Thyroid gland (tissue), 4 donors: ENCODE data around the gene RC3H2.

Experiments used
- POLR2A ChIP-seq, 2 donors: fragments of 450-650 bp; IDR thresholded peaks; one replicate each; pipeline ENCODE4 v1.6.1; 2017; ENCODE audit warnings: antibody characterized with exemption in 2 of 2, mild to moderate bottlenecking in 2 of 2, moderate library complexity in 1 of 2
- TF ChIP-seq, protein P1 (sequence below), 6 experiments: fragments of 200-600 bp in 3 of 6; fragments of 450-650 bp in 3 of 6; sonication (generic) in 3 of 6; IDR thresholded peaks; one replicate each; pipeline ENCODE4 v1.5.1; 2016 to 2019; ENCODE audit warnings: antibody characterized with exemption in 6 of 6, mild to moderate bottlenecking in 2 of 6, inconsistent platforms in 1 of 6, moderate library complexity in 1 of 6

GRCh38 chr9:122860319-122861142 lies 44.6 kb downstream of the RC3H2 start:
- TF ChIP-seq, protein P1, sequence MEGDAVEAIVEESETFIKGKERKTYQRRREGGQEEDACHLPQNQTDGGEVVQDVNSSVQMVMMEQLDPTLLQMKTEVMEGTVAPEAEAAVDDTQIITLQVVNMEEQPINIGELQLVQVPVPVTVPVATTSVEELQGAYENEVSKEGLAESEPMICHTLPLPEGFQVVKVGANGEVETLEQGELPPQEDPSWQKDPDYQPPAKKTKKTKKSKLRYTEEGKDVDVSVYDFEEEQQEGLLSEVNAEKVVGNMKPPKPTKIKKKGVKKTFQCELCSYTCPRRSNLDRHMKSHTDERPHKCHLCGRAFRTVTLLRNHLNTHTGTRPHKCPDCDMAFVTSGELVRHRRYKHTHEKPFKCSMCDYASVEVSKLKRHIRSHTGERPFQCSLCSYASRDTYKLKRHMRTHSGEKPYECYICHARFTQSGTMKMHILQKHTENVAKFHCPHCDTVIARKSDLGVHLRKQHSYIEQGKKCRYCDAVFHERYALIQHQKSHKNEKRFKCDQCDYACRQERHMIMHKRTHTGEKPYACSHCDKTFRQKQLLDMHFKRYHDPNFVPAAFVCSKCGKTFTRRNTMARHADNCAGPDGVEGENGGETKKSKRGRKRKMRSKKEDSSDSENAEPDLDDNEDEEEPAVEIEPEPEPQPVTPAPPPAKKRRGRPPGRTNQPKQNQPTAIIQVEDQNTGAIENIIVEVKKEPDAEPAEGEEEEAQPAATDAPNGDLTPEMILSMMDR (IDR thresholded peaks at IDR 0.05) = no peak
- no peak for TF ChIP-seq POLR2A (IDR thresholded peaks at IDR 0.05)
